GM12878 (cell line): ENCODE measurements around the gene CTBS. TPM values are rescaled to one million over a fixed set of nuclear protein-coding genes. Genes with fewer than 3 reads are reported as not detected.

Experiments
- BACH1 ChIP-seq: fragments of 450-650 bp; IDR thresholded peaks from 2 replicates; pipeline ENCODE4 v1.6.1; 2017; ENCODE audit warnings: mild to moderate bottlenecking, borderline replicate concordance
- BHLHE40 ChIP-seq, 2 experiments: fragments of 450-650 bp in 1 of 2; IDR thresholded peaks; 2 replicates each; pipeline ENCODE4 v1.6.1; 2011 to 2017; ENCODE audit warnings: low read depth in 2 of 2, borderline replicate concordance in 1 of 2, improper control_type of control experiment in 1 of 2, low read length in 1 of 2, mild to moderate bottlenecking in 1 of 2
- BRCA1 ChIP-seq: IDR thresholded peaks from 2 replicates; pipeline ENCODE4 v1.6.1; 2011; ENCODE audit warnings: low read depth, low read length, improper control_type of control experiment
- CBX5 ChIP-seq: sonication (generic); IDR thresholded peaks from 2 replicates; pipeline ENCODE4 v1.6.1; 2016; ENCODE audit warnings: low read depth, moderate library complexity, mild to moderate bottlenecking, inconsistent platforms
- EED ChIP-seq: sonication (generic); IDR thresholded peaks from 2 replicates; pipeline ENCODE4 v1.6.1; 2016; ENCODE audit warnings: antibody characterized with exemption, low read depth
- HCFC1 ChIP-seq: fragments of 150-350 bp; IDR thresholded peaks from 2 replicates; pipeline ENCODE4 v1.6.1; 2014; ENCODE audit warnings: low read length
- JUND ChIP-seq: IDR thresholded peaks from 2 replicates; pipeline ENCODE4 v1.6.1; 2012; ENCODE audit warnings: low read depth, mild to moderate bottlenecking, low read length, improper control_type of control experiment, moderate library complexity
- MTA2 ChIP-seq: fragments of 450-650 bp; IDR thresholded peaks from 2 replicates; pipeline ENCODE4 v1.6.1; 2016; ENCODE audit warnings: low read depth, mild to moderate bottlenecking, moderate library complexity
- SMAD1 ChIP-seq: fragments of 450-650 bp; IDR thresholded peaks from 2 replicates; pipeline ENCODE4 v1.6.1; 2018; ENCODE audit warnings: mild to moderate bottlenecking, low read depth; ENCODE audit not compliant: partially characterized antibody
- TCF3 ChIP-seq: IDR thresholded peaks from 2 replicates; pipeline ENCODE4 v1.6.1; 2012; ENCODE audit warnings: low read depth, mild to moderate bottlenecking, low read length, borderline replicate concordance; ENCODE audit not compliant: insufficient read depth
- WRNIP1 ChIP-seq: IDR thresholded peaks from 2 replicates; pipeline ENCODE4 v1.6.1; 2011; ENCODE audit warnings: low read depth, low read length, improper control_type of control experiment, borderline replicate concordance
- polyA plus RNA-seq, 11 experiments: library from polyadenylated mRNA; depleted of rRNA in 4 of 11; unstranded in 6 of 11; stranded (reverse) in 5 of 11; fragments of >200 nt; fragmentation: Nextera tagmentation in 4 of 11; fragmentation: Illumina TruSeq in 1 of 11; extraction: Ambion mirVana in 4 of 11; extraction: Trizol in 1 of 11; gene quantifications; 1 replicate in 1 of 11; 2 replicates in 10 of 11; pipeline versions ENCODE4 v1.2.1 to v1.2.3, GENCODE V29; 2011 to 2016; ENCODE audit warnings: inconsistent platforms in 2 of 11, missing spikeins in 2 of 11, low read depth in 1 of 11
- total RNA-seq, 4 experiments: library from RNA; depleted of rRNA in 3 of 4; stranded (reverse); fragments of >200 nt in 3 of 4; fragmentation: Illumina TruSeq in 1 of 4; extraction: Trizol in 1 of 4; gene quantifications; 2 replicates each; pipeline versions ENCODE4 v1.2.1 to v1.2.3, GENCODE V29; 2013 to 2021
- TF ChIP-seq, protein P1 (sequence below): fragments of 150-350 bp; IDR thresholded peaks from 2 replicates; pipeline ENCODE4 v1.6.1; 2014; ENCODE audit warnings: mild to moderate bottlenecking, low read depth, low read length
- TF ChIP-seq, protein P2 (sequence below): IDR thresholded peaks from 2 replicates; pipeline ENCODE4 v1.6.1; 2011; ENCODE audit warnings: borderline replicate concordance, low read depth, mild to moderate bottlenecking, moderate library complexity, low read length; ENCODE audit not compliant: insufficient read depth, poor library complexity, severe bottlenecking
- TF ChIP-seq, protein P3 (sequence below): IDR thresholded peaks from 2 replicates; pipeline ENCODE4 v1.6.1; 2011; ENCODE audit warnings: low read depth, low read length, improper control_type of control experiment, borderline replicate concordance
- TF ChIP-seq, protein P4 (sequence below): IDR thresholded peaks from 2 replicates; pipeline ENCODE4 v1.6.1; 2012; ENCODE audit warnings: low read depth, low read length, improper control_type of control experiment
- TF ChIP-seq, protein P5 (sequence below): IDR thresholded peaks from 2 replicates; pipeline ENCODE4 v1.6.1; 2011; ENCODE audit warnings: low read depth, mild to moderate bottlenecking, low read length, moderate library complexity, borderline replicate concordance; ENCODE audit errors: extremely low read depth
- TF ChIP-seq, protein P6 (sequence below): fragments of 450-650 bp; formaldehyde crosslinking; IDR thresholded peaks from 2 replicates; pipeline ENCODE4 v1.5.0; 2022; ENCODE audit warnings: mild to moderate bottlenecking, missing genetic modification characterization
- TF ChIP-seq, protein P7 (sequence below): fragments of 450-650 bp; IDR thresholded peaks from 2 replicates; pipeline ENCODE4 v1.6.1; 2016; ENCODE audit warnings: mild to moderate bottlenecking

The CTBS gene
- total and polyA plus RNA-seq, 10 of the 15 experiments (the other 5 are each of a cell fraction or from before 2014, with no cell fraction given) = 4.3 to 21.2 (median 12.3) TPM

DNA sequence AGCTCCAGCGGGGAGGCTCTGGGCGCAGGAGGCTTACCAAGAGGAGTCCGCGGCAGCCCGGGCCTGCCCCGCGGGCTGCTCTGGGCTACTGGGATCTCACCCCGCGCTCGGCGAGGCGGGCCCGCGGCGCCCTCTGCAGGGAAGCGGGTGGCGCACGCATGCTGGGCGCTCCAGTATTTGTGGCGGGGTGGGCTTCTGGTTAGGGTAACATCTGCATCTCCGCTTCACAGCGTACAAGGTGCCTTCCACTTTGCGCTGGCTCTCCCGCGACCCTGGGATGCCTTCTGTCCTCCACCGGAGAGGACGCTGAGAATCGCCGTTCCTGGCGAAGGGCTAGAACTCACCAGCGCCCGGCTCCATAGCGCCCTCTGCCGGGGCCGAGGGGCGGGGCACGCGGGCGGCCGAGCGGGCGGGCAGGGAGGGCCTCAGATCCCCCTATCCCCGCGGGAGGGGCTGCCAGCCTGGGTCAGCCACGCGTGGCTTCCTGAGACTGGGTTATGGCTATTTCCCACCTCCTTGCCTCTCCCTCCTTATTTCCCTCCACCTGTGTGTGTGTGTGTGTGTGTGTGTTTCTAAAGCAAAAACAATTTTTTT is 46.6 kb upstream of the CTBS start (continued):
- TF ChIP-seq, protein P1, sequence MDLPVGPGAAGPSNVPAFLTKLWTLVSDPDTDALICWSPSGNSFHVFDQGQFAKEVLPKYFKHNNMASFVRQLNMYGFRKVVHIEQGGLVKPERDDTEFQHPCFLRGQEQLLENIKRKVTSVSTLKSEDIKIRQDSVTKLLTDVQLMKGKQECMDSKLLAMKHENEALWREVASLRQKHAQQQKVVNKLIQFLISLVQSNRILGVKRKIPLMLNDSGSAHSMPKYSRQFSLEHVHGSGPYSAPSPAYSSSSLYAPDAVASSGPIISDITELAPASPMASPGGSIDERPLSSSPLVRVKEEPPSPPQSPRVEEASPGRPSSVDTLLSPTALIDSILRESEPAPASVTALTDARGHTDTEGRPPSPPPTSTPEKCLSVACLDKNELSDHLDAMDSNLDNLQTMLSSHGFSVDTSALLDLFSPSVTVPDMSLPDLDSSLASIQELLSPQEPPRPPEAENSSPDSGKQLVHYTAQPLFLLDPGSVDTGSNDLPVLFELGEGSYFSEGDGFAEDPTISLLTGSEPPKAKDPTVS = no peak
- TF ChIP-seq SMAD1 = no peak
- TF ChIP-seq TCF3 = no peak
- no peak for TF ChIP-seq HCFC1
- TF ChIP-seq MTA2 = no peak
- TF ChIP-seq, protein P2, sequence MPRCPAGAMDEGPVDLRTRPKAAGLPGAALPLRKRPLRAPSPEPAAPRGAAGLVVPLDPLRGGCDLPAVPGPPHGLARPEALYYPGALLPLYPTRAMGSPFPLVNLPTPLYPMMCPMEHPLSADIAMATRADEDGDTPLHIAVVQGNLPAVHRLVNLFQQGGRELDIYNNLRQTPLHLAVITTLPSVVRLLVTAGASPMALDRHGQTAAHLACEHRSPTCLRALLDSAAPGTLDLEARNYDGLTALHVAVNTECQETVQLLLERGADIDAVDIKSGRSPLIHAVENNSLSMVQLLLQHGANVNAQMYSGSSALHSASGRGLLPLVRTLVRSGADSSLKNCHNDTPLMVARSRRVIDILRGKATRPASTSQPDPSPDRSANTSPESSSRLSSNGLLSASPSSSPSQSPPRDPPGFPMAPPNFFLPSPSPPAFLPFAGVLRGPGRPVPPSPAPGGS = no peak
- TF ChIP-seq BRCA1 = no peak
- 0 out of 2 replicates have a peak, but pooled peaks have one; percentile 48 for TF ChIP-seq EED
- TF ChIP-seq, protein P3, sequence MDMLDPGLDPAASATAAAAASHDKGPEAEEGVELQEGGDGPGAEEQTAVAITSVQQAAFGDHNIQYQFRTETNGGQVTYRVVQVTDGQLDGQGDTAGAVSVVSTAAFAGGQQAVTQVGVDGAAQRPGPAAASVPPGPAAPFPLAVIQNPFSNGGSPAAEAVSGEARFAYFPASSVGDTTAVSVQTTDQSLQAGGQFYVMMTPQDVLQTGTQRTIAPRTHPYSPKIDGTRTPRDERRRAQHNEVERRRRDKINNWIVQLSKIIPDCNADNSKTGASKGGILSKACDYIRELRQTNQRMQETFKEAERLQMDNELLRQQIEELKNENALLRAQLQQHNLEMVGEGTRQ = no peak
- TF ChIP-seq, protein P4, sequence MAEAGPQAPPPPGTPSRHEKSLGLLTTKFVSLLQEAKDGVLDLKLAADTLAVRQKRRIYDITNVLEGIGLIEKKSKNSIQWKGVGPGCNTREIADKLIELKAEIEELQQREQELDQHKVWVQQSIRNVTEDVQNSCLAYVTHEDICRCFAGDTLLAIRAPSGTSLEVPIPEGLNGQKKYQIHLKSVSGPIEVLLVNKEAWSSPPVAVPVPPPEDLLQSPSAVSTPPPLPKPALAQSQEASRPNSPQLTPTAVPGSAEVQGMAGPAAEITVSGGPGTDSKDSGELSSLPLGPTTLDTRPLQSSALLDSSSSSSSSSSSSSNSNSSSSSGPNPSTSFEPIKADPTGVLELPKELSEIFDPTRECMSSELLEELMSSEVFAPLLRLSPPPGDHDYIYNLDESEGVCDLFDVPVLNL = no peak
- TF ChIP-seq, protein P5, sequence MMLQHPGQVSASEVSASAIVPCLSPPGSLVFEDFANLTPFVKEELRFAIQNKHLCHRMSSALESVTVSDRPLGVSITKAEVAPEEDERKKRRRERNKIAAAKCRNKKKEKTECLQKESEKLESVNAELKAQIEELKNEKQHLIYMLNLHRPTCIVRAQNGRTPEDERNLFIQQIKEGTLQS = no peak
- no peak for TF ChIP-seq WRNIP1
- TF ChIP-seq, protein P6, sequence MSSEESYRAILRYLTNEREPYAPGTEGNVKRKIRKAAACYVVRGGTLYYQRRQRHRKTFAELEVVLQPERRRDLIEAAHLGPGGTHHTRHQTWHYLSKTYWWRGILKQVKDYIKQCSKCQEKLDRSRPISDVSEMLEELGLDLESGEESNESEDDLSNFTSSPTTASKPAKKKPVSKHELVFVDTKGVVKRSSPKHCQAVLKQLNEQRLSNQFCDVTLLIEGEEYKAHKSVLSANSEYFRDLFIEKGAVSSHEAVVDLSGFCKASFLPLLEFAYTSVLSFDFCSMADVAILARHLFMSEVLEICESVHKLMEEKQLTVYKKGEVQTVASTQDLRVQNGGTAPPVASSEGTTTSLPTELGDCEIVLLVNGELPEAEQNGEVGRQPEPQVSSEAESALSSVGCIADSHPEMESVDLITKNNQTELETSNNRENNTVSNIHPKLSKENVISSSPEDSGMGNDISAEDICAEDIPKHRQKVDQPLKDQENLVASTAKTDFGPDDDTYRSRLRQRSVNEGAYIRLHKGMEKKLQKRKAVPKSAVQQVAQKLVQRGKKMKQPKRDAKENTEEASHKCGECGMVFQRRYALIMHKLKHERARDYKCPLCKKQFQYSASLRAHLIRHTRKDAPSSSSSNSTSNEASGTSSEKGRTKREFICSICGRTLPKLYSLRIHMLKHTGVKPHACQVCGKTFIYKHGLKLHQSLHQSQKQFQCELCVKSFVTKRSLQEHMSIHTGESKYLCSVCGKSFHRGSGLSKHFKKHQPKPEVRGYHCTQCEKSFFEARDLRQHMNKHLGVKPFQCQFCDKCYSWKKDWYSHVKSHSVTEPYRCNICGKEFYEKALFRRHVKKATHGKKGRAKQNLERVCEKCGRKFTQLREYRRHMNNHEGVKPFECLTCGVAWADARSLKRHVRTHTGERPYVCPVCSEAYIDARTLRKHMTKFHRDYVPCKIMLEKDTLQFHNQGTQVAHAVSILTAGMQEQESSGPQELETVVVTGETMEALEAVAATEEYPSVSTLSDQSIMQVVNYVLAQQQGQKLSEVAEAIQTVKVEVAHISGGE (CRISPR knock-in tag) = no peak
- TF ChIP-seq BACH1 = no peak; the same call in 1 of the 2 replicates
- peak in 1 of 2 experiments; percentile 57; a peak in 2 of 4 replicates for TF ChIP-seq BHLHE40 (IDR thresholded peaks at IDR 0.05; ENCODE audit: borderline replicate concordance in 1 of 2, low read depth in 2 of 2, low read length in 1 of 2)
- TF ChIP-seq JUND = no peak
- TF ChIP-seq CBX5 = peak; percentile 94
- TF ChIP-seq, protein P7, sequence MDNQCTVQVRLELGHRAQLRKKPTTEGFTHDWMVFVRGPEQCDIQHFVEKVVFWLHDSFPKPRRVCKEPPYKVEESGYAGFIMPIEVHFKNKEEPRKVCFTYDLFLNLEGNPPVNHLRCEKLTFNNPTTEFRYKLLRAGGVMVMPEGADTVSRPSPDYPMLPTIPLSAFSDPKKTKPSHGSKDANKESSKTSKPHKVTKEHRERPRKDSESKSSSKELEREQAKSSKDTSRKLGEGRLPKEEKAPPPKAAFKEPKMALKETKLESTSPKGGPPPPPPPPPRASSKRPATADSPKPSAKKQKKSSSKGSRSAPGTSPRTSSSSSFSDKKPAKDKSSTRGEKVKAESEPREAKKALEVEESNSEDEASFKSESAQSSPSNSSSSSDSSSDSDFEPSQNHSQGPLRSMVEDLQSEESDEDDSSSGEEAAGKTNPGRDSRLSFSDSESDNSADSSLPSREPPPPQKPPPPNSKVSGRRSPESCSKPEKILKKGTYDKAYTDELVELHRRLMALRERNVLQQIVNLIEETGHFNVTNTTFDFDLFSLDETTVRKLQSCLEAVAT = 0 out of 2 replicates have a peak, but pooled peaks have one; percentile 33
